ENCODE data around the gene LYPD6. TPM values are rescaled to one million over a fixed set of nuclear protein-coding genes. Genes with fewer than 3 reads are reported as not detected.

LYPD6 gene
- total and polyA plus RNA-seq, 11 donors, result 0.04 to 0.72 (median 0.12) TPM; not detected in 1

GRCh38 chr2:149344105-149344504, 13.7 kb downstream of the LYPD6 start:
- TF ChIP-seq POLR2A (IDR thresholded peaks at IDR 0.05), result no peak
- TF ChIP-seq CTCF (IDR thresholded peaks at IDR 0.05), result no peak

GRCh38 chr2:149346272-149346671, 15.9 kb downstream of the LYPD6 start:
- Histone ChIP-seq H3K36me3 (no peaks in the 10 kb centered on the region), H3K27me3 (peaks cover 0 to 7% (median 0%) of the 10 kb centered on the region in 9 donors), H3K9me3 (no peaks in the 10 kb centered on the region), H3K27ac (no peak overlapping the region), H3K4me3 (no peak overlapping the region), H3K4me1 (no peaks in the 10 kb centered on the region)
- WGBS, 4 donors, result 70 to 76% (median 73%) methylated on average over 2 of the region's 2 CpGs
- intact Hi-C loops (cut with DNase I), result no loop called here
- no peak for ATAC-seq
- TF ChIP-seq POLR2A (IDR thresholded peaks at IDR 0.05), result no peak
- no peak for TF ChIP-seq CTCF (IDR thresholded peaks at IDR 0.05)
- DNase-seq, result no peak

More at GRCh38 chr2:149344105-149344504, 13.7 kb downstream of the LYPD6 start:
- Histone ChIP-seq H3K9me3 (no peaks in the 10 kb centered on the region), H3K4me1 (no peaks in the 10 kb centered on the region), H3K4me3 (no peak overlapping the region), H3K36me3 (no peaks in the 10 kb centered on the region), H3K27me3 (peaks cover 0 to under 1% (median 0%) of the 10 kb centered on the region in 9 donors), H3K27ac (no peak overlapping the region)
- ATAC-seq (no peak), DNase-seq (no peak)
- 80 to 88% (median 83%) methylated on average over 2 of the region's 2 CpGs for WGBS, 4 donors
- intact Hi-C loops (cut with DNase I), result no loop called here

- 93 to 97% (median 95%) methylated on average over 2 of the region's 2 CpGs for WGBS, 4 donors
- no peak for TF ChIP-seq CTCF (IDR thresholded peaks at IDR 0.05)
- TF ChIP-seq POLR2A (IDR thresholded peaks at IDR 0.05), result no peak
- H3K27me3 ChIP-seq, result peaks cover 0 to 7% (median 0%) of the 10 kb centered on the region in 9 donors
- H3K9me3 ChIP-seq, result no peaks in the 10 kb centered on the region
- DNase-seq (no peak), ATAC-seq (no peak)
- no peaks in the 10 kb centered on the region for H3K36me3 ChIP-seq
- intact Hi-C loops (cut with DNase I), result no loop called here
- H3K4me3 ChIP-seq, result no peak overlapping the region
- H3K4me1 ChIP-seq, result no peaks in the 10 kb centered on the region
- H3K27ac ChIP-seq, result no peak overlapping the region
Measured at GRCh38 chr2:149348291-149348690, 17.9 kb downstream of the LYPD6 start.

GRCh38 chr2:149353421-149353820, 23.0 kb downstream of the LYPD6 start:
- WGBS, 4 donors, result 82 to 89% (median 85%) methylated on average over 3 of the region's 3 CpGs

More at GRCh38 chr2:149353421-149353820, 23.0 kb downstream of the LYPD6 start:
- H3K27ac ChIP-seq, result no peak overlapping the region
- H3K36me3 ChIP-seq, result no peaks in the 10 kb centered on the region
- no peaks in the 10 kb centered on the region for H3K9me3 ChIP-seq
- no peak for DNase-seq
- no peak overlapping the region for H3K4me3 ChIP-seq
- intact Hi-C loops (cut with DNase I), result no loop called here
- ATAC-seq, result no peak
- H3K4me1 ChIP-seq, result no peaks in the 10 kb centered on the region
- no peak for TF ChIP-seq CTCF (IDR thresholded peaks at IDR 0.05)
- no peak for TF ChIP-seq POLR2A (IDR thresholded peaks at IDR 0.05)
- H3K27me3 ChIP-seq, result peaks cover 0 to 7% (median 0%) of the 10 kb centered on the region in 9 donors
